Activated B cell treated with CpG ODN at 0.5 μM for 24 hours (primary cell): ENCODE results near the gene SLC44A1. TPM values are rescaled to one million over a fixed set of nuclear protein-coding genes. Genes with fewer than 3 reads are reported as not detected.

Experiments used
- ATAC-seq: fragments of 200-7000 bp; cut with Tn5 transposase; one replicate; pipeline ENCODE4 v1.10.0; 2021; ENCODE audit warnings: low read depth, mild to moderate bottlenecking, moderate library complexity
- CTCF ChIA-PET: fragments of 350-600 bp; sonication (Branson Sonifier 250); formaldehyde crosslinking; loops from one replicate; lab custom pipeline; 2021; ENCODE audit warnings: antibody characterized with exemption; lab: Charles Lee
- POLR2A ChIA-PET: fragments of 350-600 bp; sonication (Branson Sonifier 250); formaldehyde crosslinking; loops from one replicate; lab custom pipeline; 2021; ENCODE audit warnings: antibody characterized with exemption; lab: Charles Lee
- DNase-seq: peaks from one replicate; pipeline ENCODE4 v3.0.0; 2022
- H3K27ac Mint-ChIP-seq: one replicate; pipeline ENCODE4 v1.8.0; 2020; ENCODE audit warnings: mixed read lengths
- H3K27me3 Mint-ChIP-seq: one replicate; pipeline ENCODE4 v1.8.0; 2021; ENCODE audit warnings: mixed read lengths
- H3K36me3 Mint-ChIP-seq: one replicate; pipeline ENCODE4 v1.8.0; 2021; ENCODE audit warnings: low read depth, mixed read lengths
- H3K4me1 Mint-ChIP-seq: one replicate; pipeline ENCODE4 v1.8.0; 2021; ENCODE audit warnings: mixed read lengths
- H3K4me3 Mint-ChIP-seq: one replicate; pipeline ENCODE4 v1.8.0; 2020; ENCODE audit warnings: mild to moderate bottlenecking, mixed read lengths
- H3K9me3 Mint-ChIP-seq: one replicate; pipeline ENCODE4 v1.8.0; 2020; ENCODE audit warnings: mixed read lengths
- CTCF ChIP-seq: fragments of 200-600 bp; IDR thresholded peaks from one replicate; pipeline ENCODE4 v1.8.0; 2022; ENCODE audit warnings: antibody characterized with exemption, mild to moderate bottlenecking
- intact Hi-C: fragments of 100-400 bp; cut with micrococcal nuclease; formaldehyde crosslinking; loops from one replicate; pipeline ENCODE4 v1.15.1; 2024
- total RNA-seq: library from RNA; stranded (reverse); gene quantifications from 2 replicates; pipeline ENCODE4 v1.2.3, GENCODE V29; 2022

SLC44A1 gene
- 9.5 and 10.1 TPM in 2 replicates for total RNA-seq

GRCh38 chr9:105244003-105244733 is at the start of gene SLC44A1:
Gene SLC44A1, plus strand, starts transcription at chr9:105244651. Its CDS starts 218 bp downstream, at chr9:105244869.
- intact Hi-C loops: loop anchor here (1.0 to 10.0 kb wide), 11 partner anchors 73 to 1150 kb away; partner anchors contain the start of genes FKTN, FSD1L, SMC2 and TMEM38B
- DNase-seq (peak; percentile 86), ATAC-seq (peak; percentile 82)
- Mint-ChIP-seq H3K36me3 (peaks cover 2% of the 10 kb centered on the region), H3K9me3 (no peaks in the 10 kb centered on the region), H3K4me3 (peak within 1 kb of the TSS; percentile 92), H3K27me3 (peaks cover 8% of the 10 kb centered on the region), H3K27ac (peak within 1 kb of the TSS; percentile 84), H3K4me1 (peaks cover 29% of the 10 kb centered on the region)
- CTCF ChIA-PET: interaction anchor here (0.8 to 1.2 kb wide), 4 partner anchors 57 to 383 kb away, joined by 3 to 4 read pairs (median 3); no protein-coding TSS in a partner anchor
- TF ChIP-seq CTCF: no peak
- POLR2A ChIA-PET: interaction anchor here (0.5 to 1.5 kb wide), 10 partner anchors 74 to 1150 kb away, joined by 3 to 7 read pairs (median 4); partner anchors contain the start of genes NIPSNAP3A and SMC2

- Mint-ChIP-seq H3K4me3 (no peak overlapping the region), H3K27ac (no peak overlapping the region), H3K36me3 (no peaks in the 10 kb centered on the region), H3K27me3 (no peaks in the 10 kb centered on the region), H3K4me1 (no peaks in the 10 kb centered on the region), H3K9me3 (no peaks in the 10 kb centered on the region)
- intact Hi-C loops: no loop called here
- ChIA-PET CTCF (no interaction called here), POLR2A (no interaction called here)
- ATAC-seq: no peak
- no peak for TF ChIP-seq CTCF
- DNase-seq: no peak
Observed at GRCh38 chr9:105195259-105195658, 49.2 kb upstream of the SLC44A1 start.

GRCh38 chr9:105198023-105198422 is 46.4 kb upstream of the SLC44A1 start:
- no peak overlapping the region for H3K27ac Mint-ChIP-seq
- H3K9me3 Mint-ChIP-seq: peaks cover 2% of the 10 kb centered on the region
- POLR2A ChIA-PET: no interaction called here
- no peaks in the 10 kb centered on the region for H3K36me3 Mint-ChIP-seq
- TF ChIP-seq CTCF: no peak
- ATAC-seq (no peak), DNase-seq (no peak)
- H3K27me3 Mint-ChIP-seq: no peaks in the 10 kb centered on the region
- H3K4me3 Mint-ChIP-seq: no peak overlapping the region
- intact Hi-C loops: no loop called here
- CTCF ChIA-PET: no interaction called here
- no peaks in the 10 kb centered on the region for H3K4me1 Mint-ChIP-seq

GRCh38 chr9:105198865-105199264 is 45.6 kb upstream of the SLC44A1 start:
- intact Hi-C loops: no loop called here
- CTCF ChIA-PET: no interaction called here
- H3K27ac Mint-ChIP-seq: no peak overlapping the region
- POLR2A ChIA-PET: no interaction called here
- H3K9me3 Mint-ChIP-seq: peaks cover 2% of the 10 kb centered on the region
- DNase-seq: no peak
- H3K4me3 Mint-ChIP-seq: no peak overlapping the region
- no peaks in the 10 kb centered on the region for H3K4me1 Mint-ChIP-seq
- no peak for ATAC-seq
- no peaks in the 10 kb centered on the region for H3K27me3 Mint-ChIP-seq
- TF ChIP-seq CTCF: no peak
- H3K36me3 Mint-ChIP-seq: no peaks in the 10 kb centered on the region

- POLR2A ChIA-PET: no interaction called here
Observed at GRCh38 chr9:105204416-105204815, 40.0 kb upstream of the SLC44A1 start.

More at GRCh38 chr9:105204416-105204815, 40.0 kb upstream of the SLC44A1 start:
- Mint-ChIP-seq H3K27me3 (no peaks in the 10 kb centered on the region), H3K4me1 (no peaks in the 10 kb centered on the region), H3K27ac (no peak overlapping the region), H3K36me3 (no peaks in the 10 kb centered on the region), H3K4me3 (no peak overlapping the region), H3K9me3 (peaks cover 2% of the 10 kb centered on the region)
- no peak for TF ChIP-seq CTCF
- no peak for DNase-seq
- intact Hi-C loops: no loop called here
- no peak for ATAC-seq
- CTCF ChIA-PET: no interaction called here
